Activated CD8-positive, alpha-beta T cell treated with anti-CD3 and anti-CD28 coated beads for 36 hours (primary cell): ENCODE measurements around the gene CPA4. TPM values are rescaled to one million over a fixed set of nuclear protein-coding genes. Genes with fewer than 3 reads are reported as not detected.

Experiments used
- ATAC-seq: fragments of 200-7000 bp; cut with Tn5 transposase; one replicate; pipeline ENCODE4 v1.10.0; 2021; ENCODE audit warnings: mild to moderate bottlenecking, moderate library complexity
- CTCF ChIA-PET: fragments of 350-600 bp; sonication (Branson Sonifier 250); formaldehyde crosslinking; loops from one replicate; lab custom pipeline; 2021; ENCODE audit warnings: antibody characterized with exemption; lab: Charles Lee
- POLR2A ChIA-PET: fragments of 350-600 bp; sonication (Branson Sonifier 250); formaldehyde crosslinking; loops from one replicate; lab custom pipeline; 2021; ENCODE audit warnings: antibody characterized with exemption; lab: Charles Lee
- DNase-seq: peaks from one replicate; pipeline ENCODE4 v3.0.0-alpha.2; 2020
- H3K27ac Mint-ChIP-seq: one replicate; pipeline ENCODE4 v1.8.0; 2021; ENCODE audit warnings: mild to moderate bottlenecking, mixed read lengths
- H3K27me3 Mint-ChIP-seq: one replicate; pipeline ENCODE4 v1.8.0; 2021; ENCODE audit warnings: mixed read lengths
- H3K36me3 Mint-ChIP-seq: one replicate; pipeline ENCODE4 v1.8.0; 2021; ENCODE audit warnings: low read depth, mixed read lengths
- H3K4me1 Mint-ChIP-seq: one replicate; pipeline ENCODE4 v1.8.0; 2021; ENCODE audit warnings: low read depth, mixed read lengths
- H3K4me3 Mint-ChIP-seq: one replicate; pipeline ENCODE4 v1.8.0; 2021; ENCODE audit warnings: mild to moderate bottlenecking, moderate library complexity, mixed read lengths
- H3K9me3 Mint-ChIP-seq: one replicate; pipeline ENCODE4 v1.8.0; 2021; ENCODE audit warnings: mixed read lengths
- CTCF ChIP-seq: fragments of 200-600 bp; IDR thresholded peaks from one replicate; pipeline ENCODE4 v1.8.0; 2022; ENCODE audit warnings: antibody characterized with exemption, mild to moderate bottlenecking
- intact Hi-C: fragments of 100-400 bp; cut with micrococcal nuclease; formaldehyde crosslinking; loops from one replicate; pipeline ENCODE4 v1.10.0; 2022
- total RNA-seq, 2 experiments: library from RNA; stranded (reverse); gene quantifications; one replicate each; pipeline ENCODE4 v1.2.3, GENCODE V29; 2021

The CPA4 gene
- total RNA-seq, 2 experiments from 2014 or later = not detected

- no peak for ATAC-seq
- Mint-ChIP-seq H3K4me3 (no peak overlapping the region), H3K27me3 (no peaks in the 10 kb centered on the region), H3K36me3 (no peaks in the 10 kb centered on the region), H3K9me3 (no peaks in the 10 kb centered on the region), H3K4me1 (no peaks in the 10 kb centered on the region), H3K27ac (no peak overlapping the region)
- DNase-seq = no peak
- ChIA-PET POLR2A (no interaction called here), CTCF (interaction anchor here (1.0 to 1.3 kb wide), 2 partner anchors 9 to 79 kb away, joined by 3 read pairs; no protein-coding TSS in a partner anchor)
- TF ChIP-seq CTCF = no peak
- intact Hi-C loops = no loop called here
Measured at GRCh38 chr7:130297628-130298543, 4.9 kb downstream of the CPA4 start.

- TF ChIP-seq CTCF = no peak
- no peaks in the 10 kb centered on the region for H3K9me3 Mint-ChIP-seq
- H3K27ac Mint-ChIP-seq = no peak overlapping the region
- no peaks in the 10 kb centered on the region for H3K36me3 Mint-ChIP-seq
- ChIA-PET CTCF (interaction anchor here (1.3 kb wide), 1 partner anchor 80 kb away, joined by 3 read pairs; no protein-coding TSS in a partner anchor), POLR2A (no interaction called here)
- no peak overlapping the region for H3K4me3 Mint-ChIP-seq
- H3K4me1 Mint-ChIP-seq = no peaks in the 10 kb centered on the region
- no peak for DNase-seq
- intact Hi-C loops = no loop called here
- ATAC-seq = no peak
- no peaks in the 10 kb centered on the region for H3K27me3 Mint-ChIP-seq
Measured at GRCh38 chr7:130298544-130299326, 5.8 kb downstream of the CPA4 start.

- Mint-ChIP-seq H3K9me3 (no peaks in the 10 kb centered on the region), H3K36me3 (no peaks in the 10 kb centered on the region), H3K27ac (no peak overlapping the region), H3K27me3 (no peaks in the 10 kb centered on the region), H3K4me3 (no peak overlapping the region), H3K4me1 (no peaks in the 10 kb centered on the region)
- ATAC-seq (no peak), DNase-seq (no peak)
- CTCF ChIA-PET = no interaction called here
- POLR2A ChIA-PET = no interaction called here
- intact Hi-C loops = no loop called here
- no peak for TF ChIP-seq CTCF
Measured at GRCh38 chr7:130299866-130300265, 6.9 kb downstream of the CPA4 start.

GRCh38 chr7:130301501-130302020 lies 8.6 kb downstream of the CPA4 start:
- TF ChIP-seq CTCF = no peak
- H3K4me3 Mint-ChIP-seq = no peak overlapping the region
- H3K9me3 Mint-ChIP-seq = no peaks in the 10 kb centered on the region
- ATAC-seq (no peak), DNase-seq (no peak)
- ChIA-PET CTCF (no interaction called here), POLR2A (no interaction called here)
- H3K36me3 Mint-ChIP-seq = no peaks in the 10 kb centered on the region
- intact Hi-C loops = no loop called here
- H3K27me3 Mint-ChIP-seq = no peaks in the 10 kb centered on the region
- H3K27ac Mint-ChIP-seq = no peak overlapping the region
- no peaks in the 10 kb centered on the region for H3K4me1 Mint-ChIP-seq
